ENCODE measurements around the gene CD46.

- TF ChIP-seq CTCF (IDR thresholded peaks at IDR 0.05) = no peak
- no peak for TF ChIP-seq POLR2A (IDR thresholded peaks at IDR 0.05)
Observed at GRCh38 chr1:207836591-207837347, 84.9 kb downstream of the CD46 start.

All from ovary (tissue), 3 donors.